Natural killer cell (primary cell): Measurements from ENCODE around the gene PLA2G6. TPM values are rescaled to one million over a fixed set of nuclear protein-coding genes. Genes with fewer than 3 reads are reported as not detected.

Source experiments
- ATAC-seq, 3 donors: fragments of 150-1000 bp in 2 of 3; fragments of 200-7000 bp in 1 of 3; cut with Tn5 transposase; 1 replicate in 1 of 3; 2 replicates in 2 of 3; pipeline ENCODE4 v1.10.0; 2021; ENCODE audit warnings: mild to moderate bottlenecking in 2 of 3, moderate library complexity in 2 of 3
- DNase-seq, 2 donors: peaks; one replicate each; pipeline versions ENCODE4 v3.0.0 to v3.0.0-alpha.2; 2013 to 2021; ENCODE audit warnings: mixed read lengths in 1 of 2
- H3K27ac ChIP-seq: one replicate; pipeline ENCODE4 v1.5.1; 2013; ENCODE audit warnings: mild to moderate bottlenecking, low read length
- H3K27me3 ChIP-seq: one replicate; pipeline ENCODE4 v1.6.1; 2013; ENCODE audit warnings: low read length; ENCODE audit not compliant: control insufficient read depth, insufficient read depth
- H3K36me3 ChIP-seq: one replicate; pipeline ENCODE4 v1.6.1; 2013; ENCODE audit warnings: low read length; ENCODE audit not compliant: control insufficient read depth, insufficient read depth
- H3K4me1 ChIP-seq: one replicate; pipeline ENCODE4 v1.6.1; 2013; ENCODE audit warnings: low read length; ENCODE audit not compliant: control insufficient read depth, insufficient read depth
- H3K4me3 ChIP-seq: one replicate; pipeline ENCODE4 v1.5.1; 2013; ENCODE audit warnings: low read length
- H3K9me3 ChIP-seq: one replicate; pipeline ENCODE4 v1.6.1; 2013; ENCODE audit warnings: low read length; ENCODE audit not compliant: control insufficient read depth, insufficient read depth
- H3K27ac Mint-ChIP-seq, 2 donors: one replicate each; pipeline ENCODE4 v1.8.0; 2022; ENCODE audit warnings: mild to moderate bottlenecking in 2 of 2, mixed read lengths in 2 of 2, moderate library complexity in 1 of 2
- H3K27me3 Mint-ChIP-seq, 2 donors: one replicate each; pipeline ENCODE4 v1.8.0; 2022; ENCODE audit warnings: low read depth in 2 of 2, mixed read lengths in 2 of 2
- H3K36me3 Mint-ChIP-seq: one replicate; pipeline ENCODE4 v1.8.0; 2022; ENCODE audit warnings: mixed read lengths
- H3K4me1 Mint-ChIP-seq, 2 donors: one replicate each; pipeline ENCODE4 v1.8.0; 2022; ENCODE audit warnings: mixed read lengths in 2 of 2
- H3K4me3 Mint-ChIP-seq: one replicate; pipeline ENCODE4 v1.8.0; 2022; ENCODE audit warnings: mild to moderate bottlenecking, moderate library complexity, mixed read lengths
- H3K9me3 Mint-ChIP-seq, 2 donors: one replicate each; pipeline ENCODE4 v1.8.0; 2022; ENCODE audit warnings: mixed read lengths in 2 of 2
- WGBS: methylation state at CpG from one replicate; pipeline ENCODE4 v1.1.7; 2013; ENCODE audit warnings: missing lambda C conversion rate; ENCODE audit not compliant: insufficient coverage; 5-methylcytosine and 5-hydroxymethylcytosine counted together
- intact Hi-C: fragments of 100-400 bp; cut with micrococcal nuclease; formaldehyde crosslinking; loops from one replicate; pipeline ENCODE4 v1.14.2; 2022
- total RNA-seq, 4 donors: library from RNA; stranded (reverse); fragments of 120-200 nt in 1 of 4; gene quantifications; one replicate each; pipeline versions ENCODE4 v1.2.3 to v1.2.4, GENCODE V29; 2013 to 2022
- TF ChIP-seq, protein P1 (sequence below): fragments of 200-600 bp; IDR thresholded peaks from one replicate; pipeline ENCODE4 v1.8.0; 2022; ENCODE audit warnings: antibody characterized with exemption

The PLA2G6 gene
- total RNA-seq, 3 donors from 2014 or later (not counting 1 experiment from before 2014, with no cell fraction given): 137 to 167 (median 145) TPM

DNA sequence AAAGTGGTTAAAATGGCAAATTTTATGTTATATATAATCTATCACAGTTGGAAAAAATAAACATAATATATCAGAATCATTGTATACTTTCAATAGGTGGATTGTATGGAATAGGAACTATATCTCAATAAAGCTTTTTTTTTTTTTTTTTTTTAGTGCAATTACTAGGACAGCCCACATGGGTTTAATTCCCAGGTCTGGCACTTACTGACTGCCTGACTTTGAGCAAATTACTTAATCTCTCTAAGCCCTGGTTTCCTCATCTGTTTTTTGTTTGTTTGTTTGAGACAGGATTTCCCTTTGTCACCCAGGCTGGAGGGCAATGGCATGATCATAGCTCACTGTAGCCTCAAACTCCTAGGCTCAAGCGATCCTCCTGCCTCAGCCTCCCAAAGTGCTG is 45.0 kb downstream of the PLA2G6 start:
- H3K27ac ChIP-seq: no peak overlapping the region
- Mint-ChIP-seq H3K27me3 (no peaks in the 10 kb centered on the region), H3K9me3 (no peaks in the 10 kb centered on the region), H3K27ac (no peak overlapping the region), H3K4me1 (peaks cover 9 to 24% of the 10 kb centered on the region in 2 donors), H3K4me3 (no peak overlapping the region), H3K36me3 (no peaks in the 10 kb centered on the region)
- 85% methylated on average over 1 of the region's 1 CpG for WGBS
- no peak overlapping the region for H3K4me3 ChIP-seq
- ATAC-seq (no peak), DNase-seq (no peak)
- TF ChIP-seq, protein P1, sequence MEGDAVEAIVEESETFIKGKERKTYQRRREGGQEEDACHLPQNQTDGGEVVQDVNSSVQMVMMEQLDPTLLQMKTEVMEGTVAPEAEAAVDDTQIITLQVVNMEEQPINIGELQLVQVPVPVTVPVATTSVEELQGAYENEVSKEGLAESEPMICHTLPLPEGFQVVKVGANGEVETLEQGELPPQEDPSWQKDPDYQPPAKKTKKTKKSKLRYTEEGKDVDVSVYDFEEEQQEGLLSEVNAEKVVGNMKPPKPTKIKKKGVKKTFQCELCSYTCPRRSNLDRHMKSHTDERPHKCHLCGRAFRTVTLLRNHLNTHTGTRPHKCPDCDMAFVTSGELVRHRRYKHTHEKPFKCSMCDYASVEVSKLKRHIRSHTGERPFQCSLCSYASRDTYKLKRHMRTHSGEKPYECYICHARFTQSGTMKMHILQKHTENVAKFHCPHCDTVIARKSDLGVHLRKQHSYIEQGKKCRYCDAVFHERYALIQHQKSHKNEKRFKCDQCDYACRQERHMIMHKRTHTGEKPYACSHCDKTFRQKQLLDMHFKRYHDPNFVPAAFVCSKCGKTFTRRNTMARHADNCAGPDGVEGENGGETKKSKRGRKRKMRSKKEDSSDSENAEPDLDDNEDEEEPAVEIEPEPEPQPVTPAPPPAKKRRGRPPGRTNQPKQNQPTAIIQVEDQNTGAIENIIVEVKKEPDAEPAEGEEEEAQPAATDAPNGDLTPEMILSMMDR: no peak
- intact Hi-C loops: no loop called here
- no peaks in the 10 kb centered on the region for H3K27me3 ChIP-seq
- H3K36me3 ChIP-seq: peaks cover 49% of the 10 kb centered on the region
- no peaks in the 10 kb centered on the region for H3K9me3 ChIP-seq
- H3K4me1 ChIP-seq: peaks cover 24% of the 10 kb centered on the region

DNA sequence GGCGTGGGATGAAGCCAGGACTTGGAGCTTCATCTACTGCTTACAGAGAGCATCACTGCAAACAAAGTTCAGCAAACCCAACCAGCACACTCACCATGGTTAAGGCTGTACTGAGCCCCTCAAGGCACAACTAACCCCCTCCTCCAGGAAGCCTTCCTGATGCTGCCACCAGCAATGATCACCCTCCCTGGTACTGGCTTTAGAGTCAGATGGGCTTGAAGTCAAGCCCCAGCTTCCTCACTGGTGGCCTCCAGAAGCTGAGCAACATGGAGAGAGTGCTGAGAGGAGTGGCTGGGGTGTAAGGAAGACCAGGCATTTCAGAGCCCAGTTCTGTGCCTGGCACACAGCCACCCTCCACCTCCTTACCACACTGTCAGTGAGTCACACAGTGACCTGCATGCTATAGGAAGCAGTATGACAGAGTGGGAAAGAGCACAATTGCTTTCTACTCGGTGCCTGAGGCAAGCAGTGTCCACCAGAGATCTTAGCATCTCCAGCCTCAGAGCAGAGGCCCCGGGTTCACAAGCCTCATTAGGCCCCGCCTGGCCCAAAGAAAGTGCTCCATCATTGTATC is 46.4 kb downstream of the PLA2G6 start:
- intact Hi-C loops: no loop called here
- H3K27me3 Mint-ChIP-seq: no peaks in the 10 kb centered on the region
- H3K4me3 Mint-ChIP-seq: no peak overlapping the region
- peaks cover 9 to 14% of the 10 kb centered on the region in 2 donors for H3K4me1 Mint-ChIP-seq
- no peaks in the 10 kb centered on the region for H3K9me3 ChIP-seq
- TF ChIP-seq, protein P1: no peak
- no peak overlapping the region for H3K27ac ChIP-seq
- ATAC-seq: no peak
- peaks cover 11% of the 10 kb centered on the region for H3K4me1 ChIP-seq
- WGBS: 92% methylated on average over 4 of the region's 4 CpGs
- no peaks in the 10 kb centered on the region for H3K9me3 Mint-ChIP-seq
- no peaks in the 10 kb centered on the region for H3K27me3 ChIP-seq
- DNase-seq: no peak
- peak overlapping the region; percentile 11 to 33 for H3K27ac Mint-ChIP-seq
- H3K36me3 Mint-ChIP-seq: no peaks in the 10 kb centered on the region
- peaks cover 53% of the 10 kb centered on the region for H3K36me3 ChIP-seq
- H3K4me3 ChIP-seq: no peak overlapping the region

DNA sequence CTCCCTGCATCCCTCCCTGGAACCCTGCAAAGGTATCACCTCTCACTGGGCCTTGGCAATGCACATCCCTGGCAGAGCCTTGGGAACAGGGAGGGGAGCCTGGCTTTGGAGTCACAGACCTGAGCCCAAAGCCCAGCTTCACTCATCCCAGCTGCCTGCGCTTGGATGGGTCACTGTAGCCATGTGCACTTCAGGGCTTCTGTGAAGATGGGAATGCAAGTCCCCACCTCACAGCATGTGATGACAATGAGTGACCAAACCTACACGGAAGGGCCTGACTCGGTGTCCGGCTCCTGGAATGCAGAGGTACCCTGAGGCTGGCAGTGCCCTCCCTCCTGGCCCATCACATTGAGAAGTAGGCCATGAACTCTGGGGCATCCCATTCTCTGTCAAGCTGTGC is 48.3 kb downstream of the PLA2G6 start:
- DNase-seq (no peak), ATAC-seq (no peak)
- 99% methylated on average over 4 of the region's 4 CpGs for WGBS
- Histone ChIP-seq H3K9me3 (no peaks in the 10 kb centered on the region), H3K4me1 (peaks cover 4% of the 10 kb centered on the region), H3K36me3 (peaks cover 66% of the 10 kb centered on the region), H3K27me3 (no peaks in the 10 kb centered on the region), H3K4me3 (no peak overlapping the region), H3K27ac (no peak overlapping the region)
- TF ChIP-seq, protein P1: no peak
- Mint-ChIP-seq H3K4me1 (peaks cover 9 to 10% of the 10 kb centered on the region in 2 donors), H3K27ac (no peak overlapping the region), H3K4me3 (no peak overlapping the region), H3K9me3 (no peaks in the 10 kb centered on the region), H3K36me3 (no peaks in the 10 kb centered on the region), H3K27me3 (no peaks in the 10 kb centered on the region)
- intact Hi-C loops: no loop called here

DNA sequence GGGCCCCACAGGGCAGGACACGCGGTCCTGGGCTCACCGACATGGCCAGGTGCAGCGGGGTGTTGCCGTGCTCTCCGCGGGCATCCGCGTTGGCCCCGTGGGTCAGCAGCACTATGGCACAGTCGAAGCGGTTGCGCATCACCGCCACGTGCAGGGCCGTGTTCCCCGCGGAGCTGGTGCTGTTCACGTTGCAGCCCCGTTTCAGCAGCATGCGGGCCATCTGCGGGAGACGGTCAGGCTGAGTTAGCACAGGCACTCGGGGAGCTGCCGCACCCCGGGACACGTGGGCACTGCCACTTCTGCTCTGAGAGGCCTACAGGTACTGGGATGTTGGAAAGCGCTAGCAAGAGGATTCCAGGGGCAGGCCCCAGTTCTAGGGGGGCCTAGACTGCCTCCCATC is 48.8 kb downstream of the PLA2G6 start:
- no peak overlapping the region for H3K27ac Mint-ChIP-seq

More for the DNA sequence above, 48.8 kb downstream of the PLA2G6 start:
- intact Hi-C loops: no loop called here
- H3K4me1 ChIP-seq: peaks cover under 1% of the 10 kb centered on the region
- Mint-ChIP-seq H3K4me1 (peaks cover 9 to 10% of the 10 kb centered on the region in 2 donors), H3K4me3 (no peak overlapping the region), H3K9me3 (no peaks in the 10 kb centered on the region), H3K27me3 (no peaks in the 10 kb centered on the region), H3K36me3 (no peaks in the 10 kb centered on the region)
- H3K4me3 ChIP-seq: no peak overlapping the region
- 97% methylated on average over 28 of the region's 28 CpGs for WGBS
- peaks cover 66% of the 10 kb centered on the region for H3K36me3 ChIP-seq
- no peaks in the 10 kb centered on the region for H3K27me3 ChIP-seq
- TF ChIP-seq, protein P1: no peak
- no peak for DNase-seq
- H3K27ac ChIP-seq: no peak overlapping the region
- ATAC-seq: no peak
- no peaks in the 10 kb centered on the region for H3K9me3 ChIP-seq
